Measurements from ENCODE around the gene SNX13.

SNX13 gene

GRCh38 chr7:17965603-17966002, 25.3 kb upstream of the SNX13 start:
- TF ChIP-seq CTCF (IDR thresholded peaks at IDR 0.05; ENCODE audit: low read depth, low read length), result no peak
- peak; percentile 57 for DNase-seq (ENCODE audit: low read depth, low spot score)
- in situ Hi-C loops (cut with HindIII; ENCODE audit: low sequenced_read_pairs), result no loop called here
- no peak overlapping the region for H3K4me3 ChIP-seq (ENCODE audit: low read depth, low read length)

- no peak overlapping the region for H3K4me3 ChIP-seq (ENCODE audit: low read depth, low read length)
- no peak for DNase-seq (ENCODE audit: low read depth, low spot score)
- no peak for TF ChIP-seq CTCF (IDR thresholded peaks at IDR 0.05; ENCODE audit: low read depth, low read length)
- in situ Hi-C loops (cut with HindIII; ENCODE audit: low sequenced_read_pairs), result no loop called here
Observed at GRCh38 chr7:17963281-17963680, 23.0 kb upstream of the SNX13 start.

- in situ Hi-C loops (cut with HindIII; ENCODE audit: low sequenced_read_pairs), result no loop called here
- no peak for TF ChIP-seq CTCF (IDR thresholded peaks at IDR 0.05; ENCODE audit: low read depth, low read length)
- DNase-seq (ENCODE audit: low read depth, low spot score), result no peak
- H3K4me3 ChIP-seq (ENCODE audit: low read depth, low read length), result no peak overlapping the region
Observed at GRCh38 chr7:17962652-17963051, 22.4 kb upstream of the SNX13 start.

- TF ChIP-seq CTCF (IDR thresholded peaks at IDR 0.05; ENCODE audit: low read depth, low read length), result no peak
- DNase-seq (ENCODE audit: low read depth, low spot score), result no peak
- H3K4me3 ChIP-seq (ENCODE audit: low read depth, low read length), result no peak overlapping the region
- in situ Hi-C loops (cut with HindIII; ENCODE audit: low sequenced_read_pairs), result no loop called here
Observed at GRCh38 chr7:17957871-17958270, 17.6 kb upstream of the SNX13 start.

- no peak overlapping the region for H3K4me3 ChIP-seq (ENCODE audit: low read depth, low read length)
- TF ChIP-seq CTCF (IDR thresholded peaks at IDR 0.05; ENCODE audit: low read depth, low read length), result no peak
- DNase-seq (ENCODE audit: low read depth, low spot score), result no peak
- in situ Hi-C loops (cut with HindIII; ENCODE audit: low sequenced_read_pairs), result no loop called here
Observed at GRCh38 chr7:17952387-17952786, 12.1 kb upstream of the SNX13 start.

- DNase-seq (ENCODE audit: low read depth, low spot score), result no peak
- in situ Hi-C loops (cut with HindIII; ENCODE audit: low sequenced_read_pairs), result no loop called here
- no peak overlapping the region for H3K4me3 ChIP-seq (ENCODE audit: low read depth, low read length)
- no peak for TF ChIP-seq CTCF (IDR thresholded peaks at IDR 0.05; ENCODE audit: low read depth, low read length)
Observed at GRCh38 chr7:17951742-17952254, 11.5 kb upstream of the SNX13 start.

Data from astrocyte of the spinal cord (primary cell).